ENCODE measurements around the gene SMOC1. TPM values are rescaled to one million over a fixed set of nuclear protein-coding genes. Genes with fewer than 3 reads are reported as not detected.

The SMOC1 gene
- total RNA-seq, 4 donors from 2014 or later, result 0.60 to 5.8 (median 1.2) TPM

- DNase-seq (ENCODE audit: low spot score), result no peak
- no peak for TF ChIP-seq CTCF (IDR thresholded peaks at IDR 0.05)
- ATAC-seq (ENCODE audit: low FRiP score), result peak; percentile 68
Measured at GRCh38 chr14:70018230-70018629, 139.0 kb downstream of the SMOC1 start.

- DNase-seq (ENCODE audit: low spot score), result no peak
- no peak for TF ChIP-seq CTCF (IDR thresholded peaks at IDR 0.05)
- ATAC-seq (ENCODE audit: low FRiP score), result peak; percentile 34
Measured at GRCh38 chr14:70018713-70019211, 139.5 kb downstream of the SMOC1 start.

- no peak for TF ChIP-seq CTCF (IDR thresholded peaks at IDR 0.05)
- no peak for DNase-seq (ENCODE audit: low spot score)
- no peak for ATAC-seq (ENCODE audit: low FRiP score)
Measured at GRCh38 chr14:70019695-70020094, 140.5 kb downstream of the SMOC1 start.

- no peak for TF ChIP-seq CTCF (IDR thresholded peaks at IDR 0.05)
- DNase-seq (ENCODE audit: low spot score) (no peak), ATAC-seq (ENCODE audit: low FRiP score) (no peak)
Measured at GRCh38 chr14:70020352-70021170, 141.3 kb downstream of the SMOC1 start.

GRCh38 chr14:70021548-70022220 lies 142.5 kb downstream of the SMOC1 start:
- TF ChIP-seq CTCF (IDR thresholded peaks at IDR 0.05), result no peak
- ATAC-seq (ENCODE audit: low FRiP score), result no peak
- no peak for DNase-seq (ENCODE audit: low spot score)

- TF ChIP-seq CTCF (IDR thresholded peaks at IDR 0.05), result no peak
- ATAC-seq (ENCODE audit: low FRiP score), result no peak
- no peak for DNase-seq (ENCODE audit: low spot score)
Measured at GRCh38 chr14:70022771-70023445, 143.7 kb downstream of the SMOC1 start.
